ENCODE results near the gene SEMA4D. TPM values are rescaled to one million over a fixed set of nuclear protein-coding genes. Genes with fewer than 3 reads are reported as not detected.

Gene SEMA4D
- total and polyA plus RNA-seq, 9 of the 15 experiments (the other 6 are each of a cell fraction or from before 2014, with no cell fraction given), result 0.38 to 5.1 (median 1.8) TPM

DNA sequence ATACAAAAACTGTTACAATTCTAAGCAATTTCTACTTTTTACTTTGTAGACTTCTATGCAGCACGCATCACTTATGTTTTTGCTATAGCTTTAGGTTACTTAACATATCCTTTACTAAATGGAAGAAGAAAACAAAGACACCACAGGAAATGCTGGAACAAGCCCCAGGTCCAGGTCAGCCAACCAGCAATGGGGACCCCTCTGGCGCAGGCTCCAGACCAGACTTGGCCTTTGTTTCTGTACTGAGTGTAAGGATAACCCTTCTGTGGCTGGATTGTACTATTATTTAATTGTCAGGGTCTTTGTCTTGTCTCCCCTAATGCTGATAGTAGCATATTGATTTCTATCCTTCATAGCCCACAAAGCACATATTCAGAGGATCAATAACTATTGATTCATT lies 4.2 kb downstream of the SEMA4D start:
- in situ Hi-C loops (cut with MboI) (no loop called here), intact Hi-C loops (cut with micrococcal nuclease) (no loop called here)
- Histone ChIP-seq H2AFZ (ENCODE audit: low read depth, low read length) (no peak overlapping the region), H3K36me3 (ENCODE audit: control insufficient read depth, insufficient read depth, low read length) (no peaks in the 10 kb centered on the region), H3K4me3 (no peak overlapping the region), H3K9ac (ENCODE audit: insufficient read depth in 1 of 2, low read depth in 2 of 2, low read length in 2 of 2) (no peak overlapping the region), H4K20me1 (replicated peaks; ENCODE audit: control insufficient read depth, insufficient read depth, low read length) (no peaks in the 10 kb centered on the region), H3K79me2 (ENCODE audit: control insufficient read depth, insufficient read depth, low read length) (no peaks in the 10 kb centered on the region), H3K9me1 (ENCODE audit: control insufficient read depth, insufficient read depth, low read length) (no peaks in the 10 kb centered on the region), H3K27me3 (ENCODE audit: control insufficient read depth in 2 of 2, insufficient read depth in 2 of 2, low read length in 2 of 2) (peaks cover 0 to 39% of the 10 kb centered on the region in 2 experiments; a peak in 3 of 5 replicates), H3K4me1 (replicated peaks in 1 of 2; ENCODE audit: control insufficient read depth in 2 of 2, insufficient read depth in 2 of 2, low read length in 2 of 2) (peaks cover 0 to 7% of the 10 kb centered on the region in 2 experiments; a peak in 2 of 5 replicates), H3K27ac (ENCODE audit: extremely low read depth, low read depth, low read length) (no peak overlapping the region), H3K9me3 (replicated peaks; ENCODE audit: control insufficient read depth, insufficient read depth, low read depth, low read length) (no peaks in the 10 kb centered on the region), H3K4me2 (ENCODE audit: insufficient read depth, low read length) (no peak overlapping the region)
- DNase-seq (ENCODE audit: extremely low read depth in 1 of 4, low spot score in 3 of 4) (no peak), FAIRE-seq (no peak), ATAC-seq (no peak)
- CTCF ChIA-PET (ENCODE audit: low intra/inter-chr PET ratio), result no interaction called here
- 0% methylated on average over 2 of the region's 2 CpGs for WGBS (ENCODE audit: insufficient coverage, low coverage, missing lambda C conversion rate)
- no TSS peak for BruUV-seq (replicated peaks)
- TF ChIP-seq FOXK1 (CRISPR knock-in tag; IDR thresholded peaks at IDR 0.05; ENCODE audit: borderline replicate concordance) (no peak), TEAD2 (tag; IDR thresholded peaks at IDR 0.05) (no peak), ZNF408 (CRISPR knock-in tag; IDR thresholded peaks at IDR 0.05; ENCODE audit: low read depth) (no peak), RB1 (IDR thresholded peaks at IDR 0.05; ENCODE audit: low read depth) (no peak), PTBP1 (IDR thresholded peaks at IDR 0.05; ENCODE audit: low read depth, low read length) (no peak), HDGF (IDR thresholded peaks at IDR 0.05) (no peak), FOSL1 (tag; conservative IDR thresholded peaks at IDR 0.05) (no peak), ZNF311 (CRISPR knock-in tag; IDR thresholded peaks at IDR 0.05) (no peak), CBX2 (IDR thresholded peaks at IDR 0.05; ENCODE audit: insufficient read depth, low read length, poor library complexity, severe bottlenecking) (no peak)
- TF ChIP-seq, protein P1, sequence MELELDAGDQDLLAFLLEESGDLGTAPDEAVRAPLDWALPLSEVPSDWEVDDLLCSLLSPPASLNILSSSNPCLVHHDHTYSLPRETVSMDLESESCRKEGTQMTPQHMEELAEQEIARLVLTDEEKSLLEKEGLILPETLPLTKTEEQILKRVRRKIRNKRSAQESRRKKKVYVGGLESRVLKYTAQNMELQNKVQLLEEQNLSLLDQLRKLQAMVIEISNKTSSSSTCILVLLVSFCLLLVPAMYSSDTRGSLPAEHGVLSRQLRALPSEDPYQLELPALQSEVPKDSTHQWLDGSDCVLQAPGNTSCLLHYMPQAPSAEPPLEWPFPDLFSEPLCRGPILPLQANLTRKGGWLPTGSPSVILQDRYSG (tag; conservative IDR thresholded peaks at IDR 0.05; ENCODE audit: low read depth), result no peak
- TF ChIP-seq, protein P2, sequence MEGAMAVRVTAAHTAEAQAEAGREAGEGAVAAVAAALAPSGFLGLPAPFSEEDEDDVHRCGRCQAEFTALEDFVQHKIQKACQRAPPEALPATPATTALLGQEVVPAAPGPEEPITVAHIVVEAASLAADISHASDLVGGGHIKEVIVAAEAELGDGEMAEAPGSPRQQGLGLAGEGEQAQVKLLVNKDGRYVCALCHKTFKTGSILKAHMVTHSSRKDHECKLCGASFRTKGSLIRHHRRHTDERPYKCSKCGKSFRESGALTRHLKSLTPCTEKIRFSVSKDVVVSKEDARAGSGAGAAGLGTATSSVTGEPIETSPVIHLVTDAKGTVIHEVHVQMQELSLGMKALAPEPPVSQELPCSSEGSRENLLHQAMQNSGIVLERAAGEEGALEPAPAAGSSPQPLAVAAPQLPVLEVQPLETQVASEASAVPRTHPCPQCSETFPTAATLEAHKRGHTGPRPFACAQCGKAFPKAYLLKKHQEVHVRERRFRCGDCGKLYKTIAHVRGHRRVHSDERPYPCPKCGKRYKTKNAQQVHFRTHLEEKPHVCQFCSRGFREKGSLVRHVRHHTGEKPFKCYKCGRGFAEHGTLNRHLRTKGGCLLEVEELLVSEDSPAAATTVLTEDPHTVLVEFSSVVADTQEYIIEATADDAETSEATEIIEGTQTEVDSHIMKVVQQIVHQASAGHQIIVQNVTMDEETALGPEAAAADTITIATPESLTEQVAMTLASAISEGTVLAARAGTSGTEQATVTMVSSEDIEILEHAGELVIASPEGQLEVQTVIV (CRISPR knock-in tag; IDR thresholded peaks at IDR 0.05; ENCODE audit: borderline replicate concordance), result no peak
- POLR2A ChIA-PET, result no interaction called here

All from K562 (cell line).